SU-DHL-6 (cell line): ENCODE results near the gene PRR23B.
"Not testable (repeated sequence)": the region's sequence is repeated elsewhere in the genome, so short reads cannot be mapped to it uniquely, and the experiment has no call there.

Experiments
- H2AFZ ChIP-seq: fragments of 200-600 bp; sonication (generic); 2 replicates; pipeline ENCODE4 v1.6.1; 2014; ENCODE audit warnings: low read depth, mild to moderate bottlenecking, moderate library complexity, mixed read lengths, antibody characterized with exemption, low read length; ENCODE audit not compliant: severe bottlenecking
- H3F3A ChIP-seq: fragments of 200-600 bp; shearing (Covaris generic); 2 replicates; pipeline ENCODE4 v1.6.0; 2016; ENCODE audit warnings: antibody characterized with exemption, mild to moderate bottlenecking; ENCODE audit not compliant: insufficient read depth
- H3K27ac ChIP-seq: fragments of 200-600 bp; sonication (generic); 2 replicates; pipeline ENCODE4 v1.5.1; 2016; ENCODE audit warnings: low read depth, mild to moderate bottlenecking, low read length, moderate library complexity, mixed read lengths
- H3K27me3 ChIP-seq: fragments of 200-600 bp; sonication (generic), shearing (Covaris generic); 2 replicates; pipeline ENCODE4 v1.6.0; 2014; ENCODE audit warnings: mild to moderate bottlenecking, low read length
- H3K36me3 ChIP-seq: fragments of 200-600 bp; sonication (generic); 2 replicates; pipeline ENCODE4 v1.6.1; 2014; ENCODE audit warnings: mild to moderate bottlenecking, low read length, mixed read lengths
- H3K4me2 ChIP-seq: fragments of 300-600, 200-600 bp; shearing (Covaris generic), sonication (generic); 2 replicates; pipeline ENCODE4 v1.6.0; 2014; ENCODE audit warnings: low read length, low read depth, mild to moderate bottlenecking; ENCODE audit not compliant: poor library complexity, severe bottlenecking
- H3K4me3 ChIP-seq: fragments of 200-600 bp; sonication (generic); 2 replicates; pipeline ENCODE4 v1.5.1; 2014; ENCODE audit warnings: antibody characterized with exemption, low read length, mild to moderate bottlenecking, mixed read lengths; ENCODE audit not compliant: insufficient read depth, poor library complexity, severe bottlenecking
- H3K79me2 ChIP-seq: fragments of 200-600 bp; sonication (generic); 2 replicates; pipeline ENCODE4 v1.6.1; 2014; ENCODE audit warnings: mild to moderate bottlenecking, low read length, moderate library complexity; ENCODE audit not compliant: insufficient read depth
- H3K9ac ChIP-seq: fragments of 200-600 bp; sonication (generic); 2 replicates; pipeline ENCODE4 v1.7.0; 2014; ENCODE audit warnings: mild to moderate bottlenecking, low read length
- H3K9me2 ChIP-seq: fragments of 200-600 bp; sonication (generic); replicated peaks from 2 replicates; pipeline ENCODE4 v1.6.1; 2014; ENCODE audit warnings: low read length; ENCODE audit not compliant: insufficient read depth
- H3K9me3 ChIP-seq: fragments of 200-600 bp; sonication (generic); 2 replicates; pipeline ENCODE4 v1.6.1; 2014; ENCODE audit warnings: low read length, mixed read lengths; ENCODE audit not compliant: insufficient read depth
- H4K20me1 ChIP-seq: fragments of 200-600 bp; sonication (generic); 2 replicates; pipeline ENCODE4 v1.6.1; 2014; ENCODE audit warnings: low read depth, mild to moderate bottlenecking, antibody characterized with exemption, low read length, moderate library complexity, mixed read lengths
- CTCF ChIP-seq: fragments of 200-600 bp; sonication (generic); IDR thresholded peaks from one replicate; pipeline ENCODE4 v1.5.1; 2017; ENCODE audit warnings: antibody characterized with exemption, mild to moderate bottlenecking, low read length, moderate library complexity; ENCODE audit not compliant: insufficient read depth, poor library complexity, severe bottlenecking
- EZH2phosphoT487 ChIP-seq: fragments of 200-600 bp; sonication (generic), shearing (Covaris generic); conservative IDR thresholded peaks from 2 replicates; pipeline ENCODE4 v1.6.1; 2018; ENCODE audit warnings: mild to moderate bottlenecking, antibody characterized with exemption, low read length, moderate library complexity, mixed read lengths

Gene PRR23B

GRCh38 chr3:139032326-139033002 is 11.7 kb upstream of the PRR23B start:
- Histone ChIP-seq H3K27ac (no peak overlapping the region), H3K9ac (no peak overlapping the region), H3K79me2 (no peaks in the 10 kb centered on the region), H3K36me3 (no peaks in the 10 kb centered on the region), H3K4me2 (no peak overlapping the region), H4K20me1 (no peaks in the 10 kb centered on the region), H3K27me3 (no peaks in the 10 kb centered on the region), H2AFZ (no peak overlapping the region), H3K9me2 (no peaks in the 10 kb centered on the region), H3F3A (no peaks in the 10 kb centered on the region), H3K4me3 (no peak overlapping the region), H3K9me3 (no peaks in the 10 kb centered on the region)
- TF ChIP-seq EZH2phosphoT487 = no peak
- TF ChIP-seq CTCF = no peak

GRCh38 chr3:139030576-139030975 is 9.8 kb upstream of the PRR23B start:
- H3K4me3 ChIP-seq, H3K9me2 ChIP-seq, H3F3A ChIP-seq, H3K9ac ChIP-seq, H3K27ac ChIP-seq, H3K4me2 ChIP-seq, H3K27me3 ChIP-seq, H4K20me1 ChIP-seq, H3K79me2 ChIP-seq, H2AFZ ChIP-seq, H3K36me3 ChIP-seq, H3K9me3 ChIP-seq: not testable (repeated sequence)

GRCh38 chr3:139024968-139025367 is 4.2 kb upstream of the PRR23B start:
- Histone ChIP-seq H3K27ac (no peak overlapping the region), H3K79me2 (no peaks in the 10 kb centered on the region), H3K27me3 (no peaks in the 10 kb centered on the region), H3K9ac (no peak overlapping the region), H2AFZ (no peak overlapping the region), H4K20me1 (no peaks in the 10 kb centered on the region), H3K4me2 (no peak overlapping the region), H3K4me3 (no peak overlapping the region), H3K36me3 (no peaks in the 10 kb centered on the region), H3K9me2 (no peaks in the 10 kb centered on the region), H3K9me3 (no peaks in the 10 kb centered on the region), H3F3A (no peaks in the 10 kb centered on the region)
- no peak for TF ChIP-seq EZH2phosphoT487
- no peak for TF ChIP-seq CTCF

GRCh38 chr3:139020036-139020867 is 474 bp downstream of the PRR23B start:
- TF ChIP-seq CTCF (no peak), EZH2phosphoT487 (no peak)
- no peaks in the 10 kb centered on the region for H3F3A ChIP-seq
- no peaks in the 10 kb centered on the region for H3K79me2 ChIP-seq

More at GRCh38 chr3:139020036-139020867, 474 bp downstream of the PRR23B start:
- H4K20me1 ChIP-seq = no peaks in the 10 kb centered on the region
- no peak overlapping the region for H3K4me3 ChIP-seq
- no peak overlapping the region for H3K27ac ChIP-seq
- H3K9me2 ChIP-seq = no peaks in the 10 kb centered on the region
- no peaks in the 10 kb centered on the region for H3K27me3 ChIP-seq
- H3K9ac ChIP-seq = no peak overlapping the region
- H3K4me2 ChIP-seq = no peak overlapping the region
- no peak overlapping the region for H2AFZ ChIP-seq
- no peaks in the 10 kb centered on the region for H3K36me3 ChIP-seq
- no peaks in the 10 kb centered on the region for H3K9me3 ChIP-seq
